Right lobe of liver (tissue), 4 donors: ENCODE data around the gene TAS2R41.

Experiments
- CTCF ChIP-seq, 4 donors: fragments of 200-600 bp in 3 of 4; fragments of 450-650 bp in 1 of 4; IDR thresholded peaks; one replicate each; pipeline versions ENCODE4 v1.5.1 to v1.8.0; 2016 to 2022; ENCODE audit warnings: antibody characterized with exemption in 4 of 4, mild to moderate bottlenecking in 2 of 4
- POLR2A ChIP-seq: fragments of 450-650 bp; IDR thresholded peaks from one replicate; pipeline ENCODE4 v1.6.1; 2017; ENCODE audit warnings: antibody characterized with exemption, mild to moderate bottlenecking
- donor health status: DM: no; HTN: no; CAD: no.
- donor health status: DM: no; HTN: no; CAD: no.
- donor health status: DM: no; HTN: yes; CAD: no.

GRCh38 chr7:143511593-143512047 is 33.9 kb downstream of the TAS2R41 start:
- TF ChIP-seq CTCF (IDR thresholded peaks at IDR 0.05), result no peak
- TF ChIP-seq POLR2A, result no peak
